H9 (cell line): Measurements from ENCODE around the gene MCRIP2. TPM values are rescaled to one million over a fixed set of nuclear protein-coding genes. Genes with fewer than 3 reads are reported as not detected.

ENCODE experiments used
- DNase-seq: peaks from one replicate; pipeline ENCODE4 v3.0.0-alpha.2; 2017
- H2AFZ ChIP-seq: one replicate; pipeline ENCODE4 v1.6.1; 2013; ENCODE audit warnings: mild to moderate bottlenecking, low read length, control low read depth, moderate library complexity
- H2AK5ac ChIP-seq: 2 replicates; pipeline ENCODE4 v1.6.1; 2013; ENCODE audit warnings: low read length, control low read depth, mixed read lengths; ENCODE audit not compliant: insufficient read length
- H2BK120ac ChIP-seq: one replicate; pipeline ENCODE4 v1.6.1; 2013; ENCODE audit warnings: low read depth, mild to moderate bottlenecking, low read length, control low read depth, inconsistent platforms; ENCODE audit not compliant: poor library complexity, severe bottlenecking
- H2BK12ac ChIP-seq: 2 replicates; pipeline ENCODE4 v1.6.1; 2013; ENCODE audit warnings: low read length, control low read depth, mixed read lengths, low read depth; ENCODE audit not compliant: insufficient read length
- H2BK15ac ChIP-seq: 2 replicates; pipeline ENCODE4 v1.6.1; 2013; ENCODE audit warnings: low read depth, low read length, control low read depth
- H2BK20ac ChIP-seq: one replicate; pipeline ENCODE4 v1.6.1; 2013; ENCODE audit warnings: low read depth, mild to moderate bottlenecking, low read length, control low read depth, inconsistent platforms; ENCODE audit not compliant: poor library complexity, severe bottlenecking
- H2BK5ac ChIP-seq: 2 replicates; pipeline ENCODE4 v1.6.1; 2013; ENCODE audit warnings: low read length, control low read depth, mixed read lengths; ENCODE audit not compliant: insufficient read length
- H3K14ac ChIP-seq: 2 replicates; pipeline ENCODE4 v1.6.1; 2013; ENCODE audit warnings: low read length, control low read depth; ENCODE audit not compliant: insufficient read depth
- H3K18ac ChIP-seq: 2 replicates; pipeline ENCODE4 v1.6.1; 2013; ENCODE audit warnings: low read depth, mild to moderate bottlenecking, mixed read lengths, low read length, control low read depth; ENCODE audit not compliant: insufficient read length
- H3K23ac ChIP-seq: 2 replicates; pipeline ENCODE4 v1.6.1; 2013; ENCODE audit warnings: low read length, control low read depth, mixed read lengths, low read depth; ENCODE audit not compliant: insufficient read length
- H3K23me2 ChIP-seq: 2 replicates; pipeline ENCODE4 v1.6.1; 2013; ENCODE audit warnings: low read depth, mild to moderate bottlenecking, mixed read lengths, low read length, control low read depth; ENCODE audit not compliant: insufficient read length, poor library complexity, severe bottlenecking
- H3K27ac ChIP-seq: 2 replicates; pipeline ENCODE4 v1.5.1; 2013; ENCODE audit warnings: low read length, control low read depth, mixed read lengths, low read depth; ENCODE audit not compliant: insufficient read length
- H3K27me3 ChIP-seq: 2 replicates; pipeline ENCODE4 v1.6.1; 2013; ENCODE audit warnings: low read length, control low read depth, inconsistent platforms; ENCODE audit not compliant: insufficient read depth
- H3K4ac ChIP-seq: 2 replicates; pipeline ENCODE4 v1.6.1; 2013; ENCODE audit warnings: low read depth, mild to moderate bottlenecking, control low read depth, inconsistent platforms, low read length, moderate library complexity
- H3K4me1 ChIP-seq: 2 replicates; pipeline ENCODE4 v1.6.1; 2013; ENCODE audit warnings: low read length, control low read depth, inconsistent platforms; ENCODE audit not compliant: insufficient read depth
- H3K4me2 ChIP-seq: 2 replicates; pipeline ENCODE4 v1.6.1; 2013; ENCODE audit warnings: low read length, control low read depth, mixed read lengths; ENCODE audit not compliant: insufficient read length, insufficient read depth
- H3K56ac ChIP-seq: 2 replicates; pipeline ENCODE4 v1.6.1; 2013; ENCODE audit warnings: low read depth, mild to moderate bottlenecking, mixed read lengths, low read length, control low read depth; ENCODE audit not compliant: insufficient read length
- H3K79me1 ChIP-seq: 2 replicates; pipeline ENCODE4 v1.6.1; 2013; ENCODE audit warnings: low read depth, mild to moderate bottlenecking, moderate library complexity, low read length, control low read depth, inconsistent platforms; ENCODE audit not compliant: insufficient read depth, poor library complexity, severe bottlenecking
- H3K79me2 ChIP-seq: 2 replicates; pipeline ENCODE4 v1.6.1; 2013; ENCODE audit warnings: low read length, control low read depth, inconsistent platforms; ENCODE audit not compliant: insufficient read depth
- H3K9ac ChIP-seq: 2 replicates; pipeline ENCODE4 v1.6.1; 2013; ENCODE audit warnings: low read length, control low read depth, mixed read lengths; ENCODE audit not compliant: insufficient read length; ENCODE audit errors: extremely low read depth
- H3K9me3 ChIP-seq: one replicate; pipeline ENCODE4 v1.6.1; 2013; ENCODE audit warnings: low read depth, low read length, inconsistent platforms; ENCODE audit not compliant: control insufficient read depth
- H3T11ph ChIP-seq: one replicate; pipeline ENCODE4 v1.6.1; 2013; ENCODE audit warnings: mild to moderate bottlenecking, low read length, control low read depth, inconsistent platforms
- H4K20me1 ChIP-seq: one replicate; pipeline ENCODE4 v1.6.1; 2013; ENCODE audit not compliant: control insufficient read depth, insufficient read length, insufficient read depth
- H4K5ac ChIP-seq: 2 replicates; pipeline ENCODE4 v1.6.1; 2013; ENCODE audit warnings: low read depth, mild to moderate bottlenecking, mixed read lengths, low read length, control low read depth; ENCODE audit not compliant: insufficient read length
- H4K8ac ChIP-seq: replicated peaks from 2 replicates; pipeline ENCODE4 v1.6.1; 2013; ENCODE audit warnings: low read length, control low read depth, mixed read lengths, low read depth; ENCODE audit not compliant: insufficient read length
- H4K91ac ChIP-seq: 2 replicates; pipeline ENCODE4 v1.6.1; 2013; ENCODE audit warnings: low read depth, mild to moderate bottlenecking, moderate library complexity, mixed read lengths, low read length, control low read depth; ENCODE audit not compliant: insufficient read length
- H3K27ac Mint-ChIP-seq, 3 experiments: 2 replicates in 2 of 3; 3 replicates in 1 of 3; pipeline ENCODE4 v1.8.0; 2020 to 2021; ENCODE audit warnings: mixed read lengths in 3 of 3, mild to moderate bottlenecking in 1 of 3, moderate library complexity in 1 of 3
- H3K27me3 Mint-ChIP-seq: 2 replicates; pipeline ENCODE4 v1.8.0; 2021; ENCODE audit warnings: low read depth, mild to moderate bottlenecking, moderate library complexity, mixed read lengths
- H3K36me3 Mint-ChIP-seq, 3 experiments: 2 replicates in 2 of 3; 3 replicates in 1 of 3; pipeline ENCODE4 v1.8.0; 2020 to 2021; ENCODE audit warnings: low read depth in 3 of 3, mixed read lengths in 3 of 3; ENCODE audit not compliant: insufficient read depth in 1 of 3
- H3K4me1 Mint-ChIP-seq, 2 experiments: 2 replicates each; pipeline ENCODE4 v1.8.0; 2020; ENCODE audit warnings: mixed read lengths in 2 of 2
- H3K4me3 Mint-ChIP-seq, 2 experiments: 2 replicates in 1 of 2; 3 replicates in 1 of 2; pipeline ENCODE4 v1.8.0; 2020 to 2021; ENCODE audit warnings: mild to moderate bottlenecking in 2 of 2, mixed read lengths in 2 of 2, moderate library complexity in 1 of 2
- H3K9me3 Mint-ChIP-seq, 2 experiments: 2 replicates in 1 of 2; 3 replicates in 1 of 2; pipeline ENCODE4 v1.8.0; 2020; ENCODE audit warnings: mild to moderate bottlenecking in 2 of 2, mixed read lengths in 2 of 2, moderate library complexity in 1 of 2
- CTCF ChIP-seq: fragments of 200-600 bp; sonication (generic); conservative IDR thresholded peaks from 3 replicates; pipeline ENCODE4 v1.8.0; 2021; ENCODE audit warnings: antibody characterized with exemption, mild to moderate bottlenecking
- WGBS: extraction: QIAGEN DNeasy Blood & Tissue Kit; methylation state at CpG from one replicate; pipeline ENCODE4 v1.1.7; 2013; ENCODE audit warnings: missing lambda C conversion rate, low lambda C conversion rate, mixed read lengths; ENCODE audit not compliant: insufficient read length; ENCODE audit errors: extremely low coverage; 5-methylcytosine and 5-hydroxymethylcytosine counted together
- total RNA-seq: library from RNA; stranded (reverse); gene quantifications from 2 replicates; pipeline ENCODE4 v1.2.1, GENCODE V29; 2021

MCRIP2 gene
- total RNA-seq, 1 experiment from 2014 or later: 52.5 TPM

GRCh38 chr16:676565-676902 is 34.9 kb downstream of the MCRIP2 start:
- H4K91ac ChIP-seq: no peak overlapping the region
- no peak for DNase-seq
- no peak overlapping the region for H3K27ac Mint-ChIP-seq
- TF ChIP-seq CTCF: no peak
- H3K14ac ChIP-seq: no peak overlapping the region
- H3K18ac ChIP-seq: no peak overlapping the region
- no peak overlapping the region for H2BK5ac ChIP-seq
- no peak overlapping the region for H4K5ac ChIP-seq
- H3K79me1 ChIP-seq: no peaks in the 10 kb centered on the region
- H3K27me3 Mint-ChIP-seq: peaks cover 3% of the 10 kb centered on the region; the same call in 1 of the 2 replicates
- peaks cover 9 to 19% (median 12%) of the 10 kb centered on the region in 3 experiments; a peak in 6 of 7 replicates for H3K36me3 Mint-ChIP-seq
- H3K27ac ChIP-seq: no peak overlapping the region
- H4K20me1 ChIP-seq: no peaks in the 10 kb centered on the region
- H2BK20ac ChIP-seq: no peak overlapping the region
- H2AFZ ChIP-seq: no peak overlapping the region
- H4K8ac ChIP-seq: no peak overlapping the region
- H3K79me2 ChIP-seq: no peaks in the 10 kb centered on the region
- no peak overlapping the region for H3K9ac ChIP-seq
- H3K9me3 Mint-ChIP-seq: no peaks in the 10 kb centered on the region
- no peaks in the 10 kb centered on the region for H3K4me1 ChIP-seq
- WGBS: no CpG with 5 or more reads among the region's 21 CpGs
- H2BK120ac ChIP-seq: no peak overlapping the region
- no peak overlapping the region for H2BK12ac ChIP-seq
- no peaks in the 10 kb centered on the region for H3K27me3 ChIP-seq
- no peak overlapping the region for H3K4ac ChIP-seq
- H2BK15ac ChIP-seq: no peak overlapping the region
- H3K56ac ChIP-seq: no peak overlapping the region
- H3K23ac ChIP-seq: no peak overlapping the region
- H3K4me3 Mint-ChIP-seq: no peak overlapping the region
- H3K9me3 ChIP-seq: no peaks in the 10 kb centered on the region
- H3K23me2 ChIP-seq: peaks cover 15% of the 10 kb centered on the region
- no peak overlapping the region for H3K4me2 ChIP-seq
- no peak overlapping the region for H3T11ph ChIP-seq
- H3K4me1 Mint-ChIP-seq: peaks cover 16 to 29% of the 10 kb centered on the region in 2 experiments
- H2AK5ac ChIP-seq: no peak overlapping the region
